T-helper 9 cell (primary cell): ENCODE results near the gene DNAJC15.
A peak's percentile ranks its signal among the peaks of the same experiment; 100 is the strongest.
"Not testable (repeated sequence)": the region's sequence is repeated elsewhere in the genome, so short reads cannot be mapped to it uniquely, and the experiment has no call there.

Source experiments
- DNase-seq: peaks from one replicate; pipeline ENCODE4 v3.0.0-alpha.2; 2020
- total RNA-seq, 2 donors: gene quantifications; one replicate each; lab custom pipeline; 2026; lab: John Stamatoyannopoulos, UW

The DNAJC15 gene
- 6.8 to 37.6 reads per million in 2 donors for total RNA-seq

DNA sequence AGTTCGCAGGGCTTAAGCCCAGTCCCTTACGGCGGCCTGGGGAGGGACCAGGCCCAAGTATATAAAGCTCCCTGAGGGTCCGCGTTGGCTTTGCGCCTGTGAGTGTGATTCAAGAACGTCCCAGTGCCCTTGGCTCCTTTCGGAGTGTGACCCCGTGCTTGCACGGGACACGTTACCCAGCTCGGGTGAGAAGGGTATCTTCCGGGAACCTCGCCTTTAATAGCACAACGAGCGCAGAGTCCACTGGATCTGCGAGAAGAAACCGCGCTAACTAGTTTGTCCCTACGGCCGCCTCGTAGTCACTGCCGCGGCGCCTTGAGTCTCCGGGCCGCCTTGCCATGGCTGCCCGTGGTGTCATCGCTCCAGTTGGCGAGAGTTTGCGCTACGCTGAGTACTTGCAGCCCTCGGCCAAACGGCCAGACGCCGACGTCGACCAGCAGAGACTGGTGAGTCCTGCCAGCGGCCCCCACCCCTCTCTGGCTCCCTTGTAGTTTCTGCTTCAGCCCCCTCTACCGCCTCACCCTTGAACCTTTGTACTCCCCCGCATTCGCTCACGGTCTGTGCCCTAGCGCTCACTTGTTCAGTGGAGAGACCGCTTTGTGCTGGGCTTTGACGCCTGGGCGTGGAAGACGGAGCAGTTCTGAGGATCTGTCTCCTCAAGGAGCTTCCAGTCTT, at the start of gene DNAJC15:
Gene DNAJC15, plus strand, starts transcription at position 298 of the 675 bp plus-strand sequence. Its CDS starts 41 bp downstream, at position 339.
- peak; percentile 29 for DNase-seq

DNA sequence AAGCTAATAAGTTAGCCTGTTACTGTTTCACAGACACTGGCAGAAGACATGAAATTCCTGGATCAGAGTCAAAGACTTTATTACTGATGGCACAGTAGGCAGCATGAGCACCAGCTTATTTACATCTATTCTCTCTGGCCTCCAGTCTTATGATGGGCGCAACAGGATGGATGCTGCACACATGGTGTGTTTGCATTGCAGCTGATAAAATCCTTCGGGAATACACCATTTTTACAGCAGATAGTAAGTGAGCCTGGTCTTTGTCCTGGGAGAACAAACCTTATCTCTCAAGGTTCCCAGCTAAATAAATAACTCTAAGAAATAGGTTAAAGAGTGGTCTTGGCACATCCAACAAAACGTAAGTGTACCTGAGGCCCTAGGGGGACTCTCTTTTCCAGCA, 47.3 kb upstream of the DNAJC15 start:
- no peak for DNase-seq

GRCh38 chr13:42977219-42977659, 46.1 kb upstream of the DNAJC15 start:
- no peak for DNase-seq

GRCh38 chr13:42981317-42981716, 42.1 kb upstream of the DNAJC15 start:
- DNase-seq, result no peak

DNA sequence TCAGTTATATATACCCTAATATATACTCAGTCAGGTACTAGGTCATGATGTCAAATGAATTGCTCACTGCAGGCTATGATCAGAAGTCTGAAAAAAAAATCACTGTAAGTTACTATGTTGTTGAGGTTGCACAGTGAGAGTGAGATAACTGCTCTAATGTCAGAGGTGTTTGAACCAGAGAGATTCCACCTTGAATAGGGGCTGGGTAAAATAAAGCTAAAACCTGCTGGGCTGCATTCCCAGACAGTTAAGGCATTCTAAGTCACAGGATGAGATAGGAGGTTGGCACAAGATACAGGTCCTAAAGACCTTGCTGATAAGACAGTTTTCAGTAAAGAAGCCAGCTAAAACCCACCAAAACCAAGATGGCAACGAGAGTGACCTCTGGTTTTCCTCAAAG, 41.5 kb upstream of the DNAJC15 start:
- DNase-seq, result no peak

GRCh38 chr13:42984026-42984425, 39.4 kb upstream of the DNAJC15 start:
- DNase-seq, result no peak

DNA sequence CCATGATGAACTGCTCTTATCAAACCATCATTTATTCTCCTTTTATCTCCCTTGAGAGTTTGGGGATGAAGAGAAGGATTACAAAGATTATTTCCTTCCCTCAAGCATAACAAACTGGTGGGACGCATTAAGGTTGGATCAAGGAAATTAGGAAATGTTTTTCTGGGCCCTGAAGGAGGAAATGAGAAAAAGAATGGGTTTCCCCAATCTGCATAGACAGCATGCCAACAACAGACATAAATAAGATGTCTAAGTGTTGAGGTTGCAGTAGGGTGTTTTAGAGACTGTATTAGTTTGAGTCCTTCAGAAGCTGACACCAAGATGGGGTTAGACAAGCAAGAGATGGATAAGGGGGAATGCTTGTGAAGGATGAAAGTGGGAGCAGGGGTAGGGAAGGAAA, 38.7 kb upstream of the DNAJC15 start:
- no peak for DNase-seq

DNA sequence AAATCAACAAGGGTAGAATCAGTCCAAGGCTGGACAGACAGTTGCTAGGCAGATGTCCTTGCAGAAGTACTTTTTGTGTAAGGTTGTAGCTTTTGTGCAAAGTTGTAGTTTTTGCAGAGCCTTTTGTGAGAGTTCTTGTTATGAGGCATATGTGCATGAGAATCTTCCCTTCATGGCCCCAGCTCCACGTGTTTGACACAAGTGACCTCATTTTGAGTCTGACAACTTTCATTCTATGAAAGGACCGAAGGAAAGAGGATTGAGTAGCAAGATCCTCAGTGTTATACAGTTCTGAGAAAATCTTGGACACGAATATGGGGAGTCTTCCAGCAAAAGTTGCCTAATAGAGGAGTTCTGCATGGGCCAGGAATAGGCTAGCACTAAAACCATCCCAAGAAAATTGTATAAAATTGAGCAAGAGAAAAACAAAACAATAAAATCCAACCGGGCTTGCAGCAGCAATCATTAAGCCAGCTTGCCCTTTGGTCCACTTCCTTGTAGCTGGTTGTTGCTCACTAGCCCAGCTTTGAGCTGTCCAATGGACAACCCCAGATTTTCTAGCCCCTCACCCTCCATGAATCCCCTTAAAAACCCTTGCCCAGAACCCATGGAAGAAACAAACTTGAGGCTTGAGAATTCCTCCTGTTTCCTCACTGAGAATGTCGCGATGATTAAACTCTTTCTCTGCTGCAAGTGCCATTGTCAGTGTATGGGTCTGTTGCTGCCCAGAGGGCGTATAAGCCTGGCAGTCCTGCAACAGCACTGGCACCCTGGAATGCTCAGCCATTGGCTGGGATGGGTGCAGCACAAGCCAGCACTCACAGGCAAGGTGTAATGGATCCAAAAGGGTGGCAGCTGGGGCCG, 37.8 kb upstream of the DNAJC15 start:
- DNase-seq, result no peak

GRCh38 chr13:42986176-42986574, 37.2 kb upstream of the DNAJC15 start:
- DNase-seq, result no peak

GRCh38 chr13:42990291-42991232, 32.8 kb upstream of the DNAJC15 start:
- no peak for DNase-seq

GRCh38 chr13:42991233-42991897, 32.0 kb upstream of the DNAJC15 start:
- not testable (repeated sequence) for DNase-seq

GRCh38 chr13:42991898-42992763, 31.3 kb upstream of the DNAJC15 start, which contains the start of gene EPSTI1:
Gene EPSTI1, minus strand, starts transcription at chr13:42992241. Its CDS starts 76 bp downstream, at chr13:42992165.
- DNase-seq, result peak; percentile 50

- DNase-seq, result no peak
Measured at GRCh38 chr13:42992764-42993122, 30.6 kb upstream of the DNAJC15 start.

- DNase-seq, result no peak
Measured at GRCh38 chr13:42994878-42995277, 28.5 kb upstream of the DNAJC15 start.

DNA sequence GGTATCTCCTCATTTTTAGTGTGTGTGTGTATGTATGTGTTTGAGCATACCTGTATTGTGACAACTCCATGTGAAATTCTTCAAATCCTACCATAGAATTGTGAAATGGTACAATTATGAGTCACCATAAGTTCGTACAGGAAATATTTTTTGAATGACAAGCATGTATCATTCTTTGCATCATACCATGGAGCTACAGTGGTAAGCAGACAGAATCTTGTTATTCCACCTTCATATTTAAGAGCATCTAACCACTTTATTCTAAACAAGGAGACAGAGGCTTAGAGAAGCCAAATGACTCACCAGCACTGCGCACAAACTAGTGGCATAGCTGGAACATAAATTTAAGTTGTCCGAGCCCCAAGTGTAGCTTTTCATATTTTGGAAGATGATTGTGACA, 26.8 kb upstream of the DNAJC15 start:
- DNase-seq, result no peak

- DNase-seq, result no peak
Measured at GRCh38 chr13:42997381-42997780, 26.0 kb upstream of the DNAJC15 start.

GRCh38 chr13:42999491-42999890, 23.9 kb upstream of the DNAJC15 start:
- DNase-seq, result no peak

GRCh38 chr13:43000676-43001075, 22.7 kb upstream of the DNAJC15 start:
- no peak for DNase-seq

GRCh38 chr13:43002021-43002420, 21.4 kb upstream of the DNAJC15 start:
- no peak for DNase-seq

GRCh38 chr13:43003010-43003409, 20.4 kb upstream of the DNAJC15 start:
- DNase-seq, result no peak

- DNase-seq, result no peak
Measured at GRCh38 chr13:43003729-43004128, 19.7 kb upstream of the DNAJC15 start.
